GM21717 (cell line): ENCODE data around the gene EEF2K.

ENCODE experiments used
- ATAC-seq: cut with Tn5 transposase; IDR thresholded peaks from one replicate; pipeline ENCODE4 v1.9.1; 2021; ENCODE audit warnings: mild to moderate bottlenecking, moderate library complexity; ENCODE audit not compliant: unreplicated experiment

Gene EEF2K

DNA sequence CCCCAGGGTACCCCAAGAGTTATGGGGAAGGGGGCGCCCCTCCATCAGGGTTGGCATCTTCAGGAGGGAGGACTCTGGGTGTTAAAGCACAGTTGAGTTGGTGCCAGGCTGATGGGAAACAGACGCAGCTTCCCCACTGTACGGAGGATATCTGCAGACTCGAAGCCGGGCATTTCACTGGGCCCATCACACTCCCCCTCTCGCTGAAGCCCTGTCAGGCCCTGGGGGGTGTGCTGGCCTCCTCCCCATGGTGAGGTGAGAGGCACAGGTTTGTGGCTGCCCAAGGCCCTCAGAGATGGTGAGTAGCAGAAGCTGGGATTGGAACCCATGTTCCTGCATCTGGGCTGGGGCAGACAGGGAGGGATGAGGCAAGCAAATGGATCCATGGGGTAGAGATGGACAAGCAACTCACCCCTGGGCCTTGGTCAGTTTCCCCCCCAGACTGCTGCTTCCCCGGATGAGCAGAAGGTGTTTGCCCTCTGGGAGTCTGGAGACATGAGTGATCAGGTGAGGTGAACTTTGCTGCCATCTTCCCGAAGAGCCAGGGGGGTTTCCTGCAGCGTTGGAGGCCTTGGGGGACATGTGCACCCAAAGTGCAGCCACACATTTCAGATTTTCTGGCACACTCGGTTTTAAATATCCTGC is 122.1 kb downstream of the EEF2K start:
- ATAC-seq: no peak

GRCh38 chr16:22329199-22329695 is 123.2 kb downstream of the EEF2K start:
- ATAC-seq: no peak

- ATAC-seq: no peak
Measured at GRCh38 chr16:22330326-22330725, 124.2 kb downstream of the EEF2K start.

DNA sequence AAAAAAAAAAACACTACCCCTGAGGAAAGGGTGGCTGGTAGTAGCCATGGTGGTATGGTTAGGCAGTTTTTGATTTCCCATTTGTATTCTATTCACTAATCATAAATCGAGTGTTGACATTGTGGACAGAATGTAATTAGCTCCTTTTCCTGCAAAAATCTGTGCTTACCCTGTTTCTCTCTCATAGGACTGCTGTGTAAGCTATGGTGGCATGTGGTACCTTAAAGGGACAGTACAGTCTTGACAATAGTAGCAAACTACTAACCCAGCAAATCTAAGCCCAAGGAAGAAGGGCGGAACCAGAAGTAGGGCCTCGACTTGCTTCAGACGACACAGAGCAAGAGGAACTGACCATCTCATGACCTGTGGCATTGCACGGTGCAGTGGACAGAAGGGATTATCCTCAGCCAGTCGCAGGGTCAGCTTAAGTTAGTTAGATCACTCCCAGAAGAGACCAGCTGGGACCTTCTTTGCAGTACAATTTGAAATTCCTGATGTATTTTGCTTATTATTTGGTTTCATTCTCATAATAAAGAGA is 127.4 kb downstream of the EEF2K start:
- ATAC-seq: no peak

GRCh38 chr16:22335668-22336246 is 129.7 kb downstream of the EEF2K start:
- no peak for ATAC-seq

GRCh38 chr16:22336581-22336980 is 130.5 kb downstream of the EEF2K start:
- ATAC-seq: no peak

GRCh38 chr16:22337045-22337444 is 131.0 kb downstream of the EEF2K start:
- ATAC-seq: no peak

DNA sequence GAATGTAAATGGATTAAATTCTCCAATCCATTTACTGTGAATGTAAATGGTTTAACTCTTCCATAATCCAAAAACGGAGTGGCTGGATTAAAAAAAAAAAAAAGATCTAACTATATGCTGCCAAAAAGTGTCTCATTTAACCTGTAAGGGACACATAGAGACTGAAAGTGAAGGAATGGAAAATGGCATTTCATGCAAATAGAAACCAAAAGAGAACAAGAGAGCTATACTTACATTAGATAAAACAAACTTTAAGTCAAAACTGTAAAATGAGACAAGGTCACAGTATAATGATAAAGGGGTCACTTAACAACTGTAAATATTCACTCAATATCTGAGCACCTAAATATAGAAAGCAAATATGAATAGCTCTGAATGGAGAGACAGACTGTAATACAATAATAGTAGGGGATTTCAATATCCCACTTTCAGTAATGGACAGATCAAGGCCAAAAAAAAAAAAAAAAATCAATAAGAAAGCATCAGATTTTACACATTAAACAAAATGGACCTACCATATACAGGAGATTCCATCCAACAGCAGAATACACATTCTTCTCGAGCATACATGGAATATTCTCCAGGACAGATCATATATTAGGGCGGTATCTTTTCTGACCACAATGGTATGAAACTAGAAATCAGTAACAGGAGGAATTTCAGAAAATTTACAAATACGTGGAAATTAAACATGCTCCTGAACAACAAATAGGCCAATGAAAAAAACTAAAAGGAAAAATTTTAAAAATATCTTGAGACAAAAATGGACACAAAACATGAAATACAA is 132.0 kb downstream of the EEF2K start:
- ATAC-seq: no peak
